PC-9 (cell line): ENCODE data around the gene DRAM1. TPM values are rescaled to one million over a fixed set of nuclear protein-coding genes. Genes with fewer than 3 reads are reported as not detected.
A peak's percentile ranks its signal among the peaks of the same experiment; 100 is the strongest.

Source experiments
- BruUV-seq: library from RNA; stranded (reverse); fragments of 400-500 nt; replicated peaks from 2 replicates; lab custom pipeline; 2021; lab: Mats Ljungman, UMichigan
- CTCF ChIA-PET: fragments of 300-600 bp; sonication (Branson Sonifier 250); formaldehyde crosslinking; loops from one replicate; lab custom pipeline; 2022; ENCODE audit warnings: antibody characterized with exemption; lab: Charles Lee
- POLR2A ChIA-PET: fragments of 300-600 bp; sonication (Branson Sonifier 250); formaldehyde crosslinking; loops from one replicate; lab custom pipeline; 2022; ENCODE audit warnings: antibody characterized with exemption; ENCODE audit not compliant: unreplicated experiment; lab: Charles Lee
- DNase-seq, 2 experiments: peaks; one replicate each; pipeline versions ENCODE4 v3.0.0 to v3.0.0-alpha.2; 2015 to 2022; ENCODE audit warnings: mixed read lengths in 1 of 2
- H2AFZ ChIP-seq: fragments of 200-600 bp; sonication (generic); 2 replicates; pipeline ENCODE4 v1.8.1; 2017; ENCODE audit warnings: antibody characterized with exemption
- H3F3A ChIP-seq: fragments of 200-600 bp; sonication (generic); 2 replicates; pipeline ENCODE4 v1.8.1; 2017; ENCODE audit warnings: antibody characterized with exemption, mild to moderate bottlenecking, low read depth; ENCODE audit not compliant: insufficient read depth
- H3K27ac ChIP-seq: fragments of 200-600 bp; sonication (generic); 2 replicates; pipeline ENCODE4 v1.6.1; 2016; ENCODE audit warnings: mixed run types
- H3K27me3 ChIP-seq: fragments of 200-600 bp; sonication (generic); 2 replicates; pipeline ENCODE4 v1.6.1; 2016; ENCODE audit warnings: low read depth, mixed run types; ENCODE audit not compliant: insufficient read depth
- H3K36me3 ChIP-seq: fragments of 200-600 bp; sonication (generic); 2 replicates; pipeline ENCODE4 v1.6.1; 2016; ENCODE audit warnings: low read depth, mixed run types
- H3K4me1 ChIP-seq: fragments of 200-600 bp; sonication (generic); replicated peaks from 2 replicates; pipeline ENCODE4 v1.6.1; 2016; ENCODE audit warnings: mixed run types; ENCODE audit not compliant: insufficient read depth
- H3K4me2 ChIP-seq: fragments of 200-600 bp; sonication (generic); 2 replicates; pipeline ENCODE4 v1.6.1; 2017; ENCODE audit warnings: mixed run types
- H3K4me3 ChIP-seq: fragments of 200-600 bp; sonication (generic); 2 replicates; pipeline ENCODE4 v1.6.1; 2016; ENCODE audit warnings: mixed run types
- H3K79me2 ChIP-seq: fragments of 200-600 bp; sonication (generic); 2 replicates; pipeline ENCODE4 v1.6.1; 2017; ENCODE audit warnings: low read depth, mixed run types
- H3K9me2 ChIP-seq: fragments of 200-600 bp; sonication (generic); 2 replicates; pipeline ENCODE4 v1.8.1; 2017; ENCODE audit warnings: mild to moderate bottlenecking; ENCODE audit not compliant: insufficient read depth
- H3K9me3 ChIP-seq: fragments of 200-600 bp; sonication (generic); 2 replicates; pipeline ENCODE4 v1.8.1; 2016; ENCODE audit warnings: low read depth; ENCODE audit not compliant: insufficient read depth
- H4K20me1 ChIP-seq: fragments of 200-600 bp; sonication (generic); 2 replicates; pipeline ENCODE4 v1.8.1; 2017; ENCODE audit not compliant: insufficient read depth
- CTCF ChIP-seq: fragments of 200-600 bp; sonication (generic); conservative IDR thresholded peaks from 2 replicates; pipeline ENCODE4 v1.6.1; 2017; ENCODE audit warnings: mixed run types, antibody characterized with exemption, mild to moderate bottlenecking, moderate library complexity
- EZH2 ChIP-seq: fragments of 200-600 bp; sonication (generic); IDR thresholded peaks from 2 replicates; pipeline ENCODE4 v1.8.0; 2017; ENCODE audit warnings: antibody characterized with exemption, low read depth
- intact Hi-C: fragments of 100-400 bp; cut with micrococcal nuclease; formaldehyde crosslinking; loops from one replicate; pipeline ENCODE4 v1.10.0; 2022; ENCODE audit not compliant: unreplicated experiment
- total RNA-seq: library from RNA; stranded (reverse); gene quantifications from 2 replicates; pipeline ENCODE4 v1.2.3, GENCODE V29; 2021

DRAM1 gene
- total RNA-seq, 1 experiment from 2014 or later = 6.2 TPM

GRCh38 chr12:101877806-101878242, 444 bp downstream of the DRAM1 start:
- POLR2A ChIA-PET = no interaction called here
- H3K79me2 ChIP-seq = no peaks in the 10 kb centered on the region
- no peak for DNase-seq

GRCh38 chr12:101878243-101878821, 952 bp downstream of the DRAM1 start:
- Histone ChIP-seq H3K4me2 (peak overlapping the region; percentile 76), H3K4me3 (peak overlapping the region; percentile 79; the same call in 1 of the 2 replicates), H3F3A (no peaks in the 10 kb centered on the region), H3K4me1 (peaks cover 6% of the 10 kb centered on the region; the same call in 1 of the 2 replicates), H3K9me3 (no peaks in the 10 kb centered on the region), H3K36me3 (no peaks in the 10 kb centered on the region), H3K79me2 (no peaks in the 10 kb centered on the region), H4K20me1 (no peaks in the 10 kb centered on the region), H3K9me2 (no peaks in the 10 kb centered on the region), H3K27ac (no peak overlapping the region), H3K27me3 (no peaks in the 10 kb centered on the region), H2AFZ (peak overlapping the region; percentile 94)
- POLR2A ChIA-PET = no interaction called here
- intact Hi-C loops = loop anchor here (5.0 kb wide), 2 partner anchors 46 to 59 kb away; partner anchors contain the start of gene GNPTAB
- no TSS peak for BruUV-seq
- TF ChIP-seq EZH2 (no peak), CTCF (no peak)
- no peak for DNase-seq
- CTCF ChIA-PET = no interaction called here

More at GRCh38 chr12:101877806-101878242, 444 bp downstream of the DRAM1 start:
- Histone ChIP-seq H3K27ac (peak overlapping the region; percentile 72; the same call in 1 of the 2 replicates), H3F3A (no peaks in the 10 kb centered on the region), H3K4me2 (peak overlapping the region; percentile 76), H3K27me3 (no peaks in the 10 kb centered on the region), H3K4me1 (peaks cover 6% of the 10 kb centered on the region; the same call in 1 of the 2 replicates), H3K36me3 (no peaks in the 10 kb centered on the region), H3K9me3 (no peaks in the 10 kb centered on the region), H3K4me3 (peak overlapping the region; percentile 79), H2AFZ (peak overlapping the region; percentile 94), H3K9me2 (no peaks in the 10 kb centered on the region), H4K20me1 (no peaks in the 10 kb centered on the region)
- TF ChIP-seq CTCF (no peak), EZH2 (no peak)
- intact Hi-C loops = loop anchor here (2.0 to 5.0 kb wide), 3 partner anchors 17 to 59 kb away; partner anchors contain the start of gene GNPTAB
- CTCF ChIA-PET = no interaction called here
- BruUV-seq = no TSS peak

- Histone ChIP-seq H3K9me2 (no peaks in the 10 kb centered on the region), H3K27me3 (no peaks in the 10 kb centered on the region), H3K4me3 (no peak overlapping the region), H4K20me1 (no peaks in the 10 kb centered on the region), H3F3A (no peaks in the 10 kb centered on the region), H3K4me2 (no peak overlapping the region), H3K4me1 (peaks cover 6% of the 10 kb centered on the region; the same call in 1 of the 2 replicates), H3K79me2 (no peaks in the 10 kb centered on the region), H2AFZ (no peak overlapping the region), H3K27ac (no peak overlapping the region), H3K36me3 (no peaks in the 10 kb centered on the region), H3K9me3 (no peaks in the 10 kb centered on the region)
- TF ChIP-seq CTCF (no peak), EZH2 (no peak)
- BruUV-seq = no TSS peak
- ChIA-PET CTCF (no interaction called here), POLR2A (no interaction called here)
- intact Hi-C loops = no loop called here
- DNase-seq = no peak
Observed at GRCh38 chr12:101880769-101881168, 3.4 kb downstream of the DRAM1 start.
